CD4-positive, CD25-positive, alpha-beta regulatory T cell (primary cell): ENCODE results near the gene SLC24A3. TPM values are rescaled to one million over a fixed set of nuclear protein-coding genes. Genes with fewer than 3 reads are reported as not detected.
A peak's percentile ranks its signal among the peaks of the same experiment; 100 is the strongest.

Experiments
- ATAC-seq, 2 donors: fragments of 150-1000 bp; cut with Tn5 transposase; one replicate each; pipeline ENCODE4 v1.10.0; 2021; ENCODE audit warnings: low read depth in 2 of 2, moderate number of reproducible peaks in 2 of 2, moderate library complexity in 1 of 2
- DNase-seq, 3 donors: peaks; one replicate each; pipeline versions ENCODE4 v3.0.0 to v3.0.0-alpha.2; 2012 to 2022; ENCODE audit warnings: mixed read lengths in 1 of 3
- H3K27ac ChIP-seq: one replicate; pipeline ENCODE4 v1.7.0; 2013; ENCODE audit warnings: mild to moderate bottlenecking, low read length; ENCODE audit not compliant: insufficient read depth, poor library complexity, severe bottlenecking
- H3K27me3 ChIP-seq: one replicate; pipeline ENCODE4 v1.7.0; 2013; ENCODE audit warnings: low read length; ENCODE audit not compliant: control insufficient read depth, insufficient read depth
- H3K36me3 ChIP-seq: one replicate; pipeline ENCODE4 v1.7.0; 2013; ENCODE audit warnings: mild to moderate bottlenecking, low read length, moderate library complexity; ENCODE audit not compliant: control insufficient read depth, insufficient read depth
- H3K4me1 ChIP-seq: 2 replicates; pipeline ENCODE4 v1.7.0; 2013; ENCODE audit warnings: mild to moderate bottlenecking, low read length; ENCODE audit not compliant: insufficient read depth, control insufficient read depth, poor library complexity, severe bottlenecking
- H3K4me3 ChIP-seq: one replicate; pipeline ENCODE4 v1.7.0; 2013; ENCODE audit warnings: low read depth, mild to moderate bottlenecking, low read length, moderate library complexity
- H3K9me3 ChIP-seq, 2 experiments: 1 replicate in 1 of 2; 2 replicates in 1 of 2; pipeline ENCODE4 v1.7.0; 2013; ENCODE audit warnings: low read length in 2 of 2, mild to moderate bottlenecking in 1 of 2, moderate library complexity in 1 of 2; ENCODE audit not compliant: control insufficient read depth in 2 of 2
- H3K27ac Mint-ChIP-seq, 3 donors: one replicate each; pipeline ENCODE4 v1.8.0; 2020 to 2022; ENCODE audit warnings: mild to moderate bottlenecking in 3 of 3, mixed read lengths in 3 of 3, moderate library complexity in 2 of 3
- H3K27me3 Mint-ChIP-seq: one replicate; pipeline ENCODE4 v1.8.0; 2022; ENCODE audit warnings: mild to moderate bottlenecking, mixed read lengths
- H3K36me3 Mint-ChIP-seq: one replicate; pipeline ENCODE4 v1.8.0; 2020; ENCODE audit warnings: mixed read lengths
- H3K4me1 Mint-ChIP-seq, 4 donors: one replicate each; pipeline ENCODE4 v1.8.0; 2020 to 2022; ENCODE audit warnings: mixed read lengths in 4 of 4, mild to moderate bottlenecking in 1 of 4
- H3K4me3 Mint-ChIP-seq, 4 donors: one replicate each; pipeline ENCODE4 v1.8.0; 2020 to 2022; ENCODE audit warnings: mild to moderate bottlenecking in 4 of 4, mixed read lengths in 4 of 4, moderate library complexity in 3 of 4
- H3K9me3 Mint-ChIP-seq, 7 donors: one replicate each; pipeline ENCODE4 v1.8.0; 2020 to 2022; ENCODE audit warnings: mixed read lengths in 7 of 7, mild to moderate bottlenecking in 3 of 7, moderate library complexity in 2 of 7
- polyA plus RNA-seq, 4 donors: library from polyadenylated mRNA; unstranded; fragments of 300-500 nt; fragmentation: Illumina TruSeq; gene quantifications; one replicate each; pipeline ENCODE4 v1.2.3, GENCODE V29; 2021
- total RNA-seq: library from RNA; stranded (reverse); gene quantifications from one replicate; pipeline ENCODE4 v1.2.3, GENCODE V29; 2022

Gene SLC24A3
- total and polyA plus RNA-seq, 5 donors from 2014 or later, result 0.25 TPM; not detected in 4

- Mint-ChIP-seq H3K36me3 (no peaks in the 10 kb centered on the region), H3K4me1 (no peaks in the 10 kb centered on the region), H3K27ac (no peak overlapping the region), H3K27me3 (peaks cover 4% of the 10 kb centered on the region), H3K9me3 (no peaks in the 10 kb centered on the region), H3K4me3 (no peak overlapping the region)
- DNase-seq (no peak), ATAC-seq (no peak)
- H3K9me3 ChIP-seq, result no peaks in the 10 kb centered on the region
- no peak overlapping the region for H3K27ac ChIP-seq
- H3K27me3 ChIP-seq, result no peaks in the 10 kb centered on the region
- H3K36me3 ChIP-seq, result no peaks in the 10 kb centered on the region
- H3K4me1 ChIP-seq, result no peaks in the 10 kb centered on the region
- no peak overlapping the region for H3K4me3 ChIP-seq
These were observed 221.2 kb downstream of the SLC24A3 start for GRCh38 chr20:19433371-19434350.

- Mint-ChIP-seq H3K4me3 (no peak overlapping the region), H3K27ac (no peak overlapping the region), H3K36me3 (no peaks in the 10 kb centered on the region), H3K27me3 (peaks cover 4% of the 10 kb centered on the region), H3K4me1 (no peaks in the 10 kb centered on the region), H3K9me3 (peaks cover 0 to 2% (median 0%) of the 10 kb centered on the region in 7 donors)
- Histone ChIP-seq H3K4me1 (no peaks in the 10 kb centered on the region), H3K4me3 (no peak overlapping the region), H3K36me3 (no peaks in the 10 kb centered on the region), H3K27me3 (no peaks in the 10 kb centered on the region), H3K27ac (no peak overlapping the region), H3K9me3 (no peaks in the 10 kb centered on the region)
- DNase-seq (no peak), ATAC-seq (no peak)
These were observed 222.9 kb downstream of the SLC24A3 start for GRCh38 chr20:19435316-19435715.

GRCh38 chr20:19435821-19436220, 223.4 kb downstream of the SLC24A3 start:
- H3K4me1 ChIP-seq, result no peaks in the 10 kb centered on the region
- peaks cover 0 to 3% (median 0%) of the 10 kb centered on the region in 7 donors for H3K9me3 Mint-ChIP-seq
- H3K4me3 Mint-ChIP-seq, result no peak overlapping the region
- no peaks in the 10 kb centered on the region for H3K4me1 Mint-ChIP-seq
- H3K27me3 Mint-ChIP-seq, result peaks cover 4% of the 10 kb centered on the region
- H3K27ac ChIP-seq, result no peak overlapping the region
- H3K4me3 ChIP-seq, result no peak overlapping the region
- H3K27ac Mint-ChIP-seq, result no peak overlapping the region
- H3K36me3 ChIP-seq, result no peaks in the 10 kb centered on the region
- no peaks in the 10 kb centered on the region for H3K9me3 ChIP-seq
- no peaks in the 10 kb centered on the region for H3K27me3 ChIP-seq
- no peaks in the 10 kb centered on the region for H3K36me3 Mint-ChIP-seq
- ATAC-seq (no peak), DNase-seq (no peak)

- H3K27ac Mint-ChIP-seq, result no peak overlapping the region
- no peak overlapping the region for H3K4me3 Mint-ChIP-seq
- no peak overlapping the region for H3K27ac ChIP-seq
- H3K9me3 Mint-ChIP-seq, result peaks cover 0 to 6% (median 2%) of the 10 kb centered on the region in 7 donors
- no peaks in the 10 kb centered on the region for H3K4me1 Mint-ChIP-seq
- no peaks in the 10 kb centered on the region for H3K9me3 ChIP-seq
- no peaks in the 10 kb centered on the region for H3K4me1 ChIP-seq
- ATAC-seq, result no peak
- DNase-seq, result no peak
- H3K36me3 ChIP-seq, result no peaks in the 10 kb centered on the region
- H3K27me3 Mint-ChIP-seq, result peaks cover 4% of the 10 kb centered on the region
- H3K27me3 ChIP-seq, result no peaks in the 10 kb centered on the region
- H3K4me3 ChIP-seq, result no peak overlapping the region
- no peaks in the 10 kb centered on the region for H3K36me3 Mint-ChIP-seq
These were observed 226.0 kb downstream of the SLC24A3 start for GRCh38 chr20:19438488-19438887.

- Mint-ChIP-seq H3K27me3 (no peaks in the 10 kb centered on the region), H3K4me1 (no peaks in the 10 kb centered on the region), H3K9me3 (peaks cover 0 to 9% (median 5%) of the 10 kb centered on the region in 7 donors), H3K27ac (peak overlapping the region in 1 of 3 donors; percentile 18), H3K36me3 (no peaks in the 10 kb centered on the region), H3K4me3 (no peak overlapping the region)
- no peaks in the 10 kb centered on the region for H3K36me3 ChIP-seq
- no peak overlapping the region for H3K4me3 ChIP-seq
- no peak overlapping the region for H3K27ac ChIP-seq
- no peak for ATAC-seq
- H3K9me3 ChIP-seq, result no peaks in the 10 kb centered on the region
- no peaks in the 10 kb centered on the region for H3K4me1 ChIP-seq
- no peaks in the 10 kb centered on the region for H3K27me3 ChIP-seq
- DNase-seq, result no peak
These were observed 228.5 kb downstream of the SLC24A3 start for GRCh38 chr20:19440660-19441527.

GRCh38 chr20:19446246-19446645, 233.8 kb downstream of the SLC24A3 start:
- H3K9me3 Mint-ChIP-seq, result peaks cover 0 to 9% (median 5%) of the 10 kb centered on the region in 7 donors
- no peaks in the 10 kb centered on the region for H3K27me3 Mint-ChIP-seq
- DNase-seq (no peak), ATAC-seq (no peak)
- Histone ChIP-seq H3K9me3 (no peaks in the 10 kb centered on the region), H3K27ac (no peak overlapping the region), H3K27me3 (no peaks in the 10 kb centered on the region), H3K36me3 (no peaks in the 10 kb centered on the region), H3K4me1 (no peaks in the 10 kb centered on the region), H3K4me3 (no peak overlapping the region)
- H3K4me1 Mint-ChIP-seq, result no peaks in the 10 kb centered on the region
- H3K27ac Mint-ChIP-seq, result no peak overlapping the region
- no peaks in the 10 kb centered on the region for H3K36me3 Mint-ChIP-seq
- H3K4me3 Mint-ChIP-seq, result no peak overlapping the region

GRCh38 chr20:19448632-19449031, 236.2 kb downstream of the SLC24A3 start:
- Mint-ChIP-seq H3K4me3 (no peak overlapping the region), H3K4me1 (no peaks in the 10 kb centered on the region), H3K36me3 (no peaks in the 10 kb centered on the region), H3K27me3 (no peaks in the 10 kb centered on the region), H3K27ac (no peak overlapping the region), H3K9me3 (peaks cover 0 to 5% (median 3%) of the 10 kb centered on the region in 7 donors)
- ATAC-seq, result no peak
- no peaks in the 10 kb centered on the region for H3K36me3 ChIP-seq
- no peaks in the 10 kb centered on the region for H3K27me3 ChIP-seq
- no peak overlapping the region for H3K27ac ChIP-seq
- H3K4me3 ChIP-seq, result no peak overlapping the region
- no peaks in the 10 kb centered on the region for H3K4me1 ChIP-seq
- H3K9me3 ChIP-seq, result no peaks in the 10 kb centered on the region
- no peak for DNase-seq
